Retinal pigment epithelial cell (primary cell): ENCODE data around the gene ELK3.
A peak's percentile ranks its signal among the peaks of the same experiment; 100 is the strongest.

ENCODE experiments used
- DNase-seq: peaks from one replicate; pipeline ENCODE4 v3.0.0-alpha.2; 2010; ENCODE audit warnings: low read depth
- H3K4me3 ChIP-seq: 2 replicates; pipeline ENCODE4 v1.5.1; 2011; ENCODE audit warnings: mild to moderate bottlenecking, low read length, control low read depth, moderate library complexity
- TF ChIP-seq, protein P1 (sequence below): conservative IDR thresholded peaks from 2 replicates; pipeline ENCODE4 v1.5.1; 2011; ENCODE audit warnings: low read depth, low read length, control low read depth, inconsistent platforms

Gene ELK3

GRCh38 chr12:96204381-96204780, 10.2 kb downstream of the ELK3 start:
- TF ChIP-seq, protein P1, sequence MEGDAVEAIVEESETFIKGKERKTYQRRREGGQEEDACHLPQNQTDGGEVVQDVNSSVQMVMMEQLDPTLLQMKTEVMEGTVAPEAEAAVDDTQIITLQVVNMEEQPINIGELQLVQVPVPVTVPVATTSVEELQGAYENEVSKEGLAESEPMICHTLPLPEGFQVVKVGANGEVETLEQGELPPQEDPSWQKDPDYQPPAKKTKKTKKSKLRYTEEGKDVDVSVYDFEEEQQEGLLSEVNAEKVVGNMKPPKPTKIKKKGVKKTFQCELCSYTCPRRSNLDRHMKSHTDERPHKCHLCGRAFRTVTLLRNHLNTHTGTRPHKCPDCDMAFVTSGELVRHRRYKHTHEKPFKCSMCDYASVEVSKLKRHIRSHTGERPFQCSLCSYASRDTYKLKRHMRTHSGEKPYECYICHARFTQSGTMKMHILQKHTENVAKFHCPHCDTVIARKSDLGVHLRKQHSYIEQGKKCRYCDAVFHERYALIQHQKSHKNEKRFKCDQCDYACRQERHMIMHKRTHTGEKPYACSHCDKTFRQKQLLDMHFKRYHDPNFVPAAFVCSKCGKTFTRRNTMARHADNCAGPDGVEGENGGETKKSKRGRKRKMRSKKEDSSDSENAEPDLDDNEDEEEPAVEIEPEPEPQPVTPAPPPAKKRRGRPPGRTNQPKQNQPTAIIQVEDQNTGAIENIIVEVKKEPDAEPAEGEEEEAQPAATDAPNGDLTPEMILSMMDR, result no peak
- H3K4me3 ChIP-seq, result no peak overlapping the region
- no peak for DNase-seq

GRCh38 chr12:96205908-96206307, 11.7 kb downstream of the ELK3 start:
- TF ChIP-seq, protein P1, result no peak
- DNase-seq, result no peak
- no peak overlapping the region for H3K4me3 ChIP-seq

GRCh38 chr12:96206936-96207662, 12.9 kb downstream of the ELK3 start:
- no peak for DNase-seq
- TF ChIP-seq, protein P1, result no peak
- no peak overlapping the region for H3K4me3 ChIP-seq

GRCh38 chr12:96208346-96208745, 14.2 kb downstream of the ELK3 start:
- H3K4me3 ChIP-seq, result no peak overlapping the region
- TF ChIP-seq, protein P1, result no peak
- DNase-seq, result no peak

DNA sequence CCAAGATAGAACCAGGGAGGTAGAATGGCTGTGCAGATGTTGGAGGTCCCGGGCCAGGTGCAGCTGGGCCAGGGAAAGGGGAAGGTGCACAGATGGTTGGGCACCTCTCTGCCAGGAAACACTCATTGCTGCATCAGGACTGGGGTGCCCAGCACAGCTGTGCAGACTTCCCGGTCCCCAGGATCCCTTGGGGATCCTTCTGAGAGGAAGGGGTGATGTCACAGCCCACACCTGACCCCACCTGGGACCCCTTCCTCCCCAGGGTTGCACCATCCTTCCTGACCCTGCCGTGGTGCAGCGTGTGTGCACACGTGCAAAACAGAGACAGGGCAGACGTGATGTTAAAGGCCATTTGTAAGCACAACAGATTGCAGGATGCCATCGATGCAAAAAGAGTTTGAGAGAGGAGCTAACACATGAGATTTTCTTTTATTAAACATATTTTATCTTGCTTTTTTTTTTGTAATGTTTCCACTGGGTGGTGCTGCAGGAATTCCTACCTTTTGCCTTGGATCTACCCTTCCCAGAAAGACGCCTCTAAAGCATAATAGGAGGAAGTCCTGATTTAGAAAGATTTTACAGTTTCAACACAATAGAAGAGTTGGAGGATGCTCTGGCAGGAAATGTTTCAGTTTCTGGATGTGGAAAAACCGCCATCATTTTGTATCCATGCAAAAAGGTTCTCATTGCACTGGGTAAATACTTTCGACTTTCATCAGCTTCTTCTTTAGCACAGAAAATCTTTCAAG, 14.8 kb downstream of the ELK3 start:
- TF ChIP-seq, protein P1, result peak; percentile 21
- no peak for DNase-seq
- no peak overlapping the region for H3K4me3 ChIP-seq

DNA sequence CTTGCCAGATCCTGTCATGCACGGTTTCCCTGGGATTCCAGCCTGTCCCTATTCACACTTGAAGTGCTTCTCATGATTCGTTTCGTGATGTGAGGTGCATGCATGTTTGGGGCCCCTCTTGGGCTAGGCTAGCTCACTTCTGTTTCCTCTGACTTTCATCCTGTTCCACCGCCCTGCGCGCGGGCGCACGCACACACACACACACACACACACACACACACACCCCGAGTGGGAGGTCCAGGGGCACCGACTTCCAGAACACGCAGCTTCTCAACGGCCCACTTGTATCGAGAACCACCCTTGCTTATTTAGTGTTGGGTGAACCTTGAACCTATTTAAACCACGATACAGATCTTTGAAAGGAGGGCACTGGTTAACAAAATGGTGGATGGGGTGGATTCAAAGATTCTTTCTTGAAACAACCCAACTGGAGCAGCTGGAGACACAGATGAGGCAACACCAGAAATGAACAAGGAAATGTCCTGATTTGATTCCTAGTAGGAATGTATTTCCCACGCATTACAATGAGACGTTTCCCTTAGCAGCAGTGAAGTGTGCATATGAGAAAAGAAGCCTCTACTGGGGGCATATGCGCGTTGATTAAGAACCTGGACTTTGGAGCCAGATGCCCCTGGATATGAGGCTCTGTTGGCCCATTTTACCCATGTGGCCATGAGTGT, 16.3 kb downstream of the ELK3 start:
- no peak for DNase-seq
- H3K4me3 ChIP-seq, result no peak overlapping the region

More for the DNA sequence above, 16.3 kb downstream of the ELK3 start:
- TF ChIP-seq, protein P1, result no peak
